Measurements from ENCODE around the gene PTPRD.

Gene PTPRD

GRCh38 chr9:8332871-8333270, 2279.9 kb downstream of the PTPRD start:
- no peak for DNase-seq

DNA sequence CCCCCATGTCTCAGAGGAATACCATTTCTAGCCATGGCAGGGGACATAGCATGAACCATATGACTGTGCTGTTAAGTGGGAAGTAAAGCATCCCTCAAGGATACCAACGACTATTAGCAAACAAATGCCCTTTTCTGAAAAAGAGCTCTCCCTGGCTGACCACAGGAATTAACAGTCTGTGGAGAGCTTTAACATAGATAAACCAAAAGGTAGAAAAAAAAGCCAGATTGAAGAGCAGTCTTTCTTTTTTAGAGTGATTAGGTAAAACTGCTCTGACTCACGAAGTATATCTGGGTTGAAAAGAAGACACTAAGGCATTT, 2280.5 kb downstream of the PTPRD start:
- no peak for DNase-seq

GRCh38 chr9:8331507-8332330, 2281.1 kb downstream of the PTPRD start:
- no peak for DNase-seq

GRCh38 chr9:8329561-8330283, 2283.1 kb downstream of the PTPRD start:
- DNase-seq = no peak

- DNase-seq = no peak
Observed at GRCh38 chr9:8315211-8315610, 2297.6 kb downstream of the PTPRD start.

GRCh38 chr9:8309258-8309657, 2303.5 kb downstream of the PTPRD start:
- no peak for DNase-seq

- DNase-seq = no peak
Observed at GRCh38 chr9:8304720-8305119, 2308.1 kb downstream of the PTPRD start.

- DNase-seq = no peak
Observed at GRCh38 chr9:8301296-8301695, 2311.5 kb downstream of the PTPRD start.

DNA sequence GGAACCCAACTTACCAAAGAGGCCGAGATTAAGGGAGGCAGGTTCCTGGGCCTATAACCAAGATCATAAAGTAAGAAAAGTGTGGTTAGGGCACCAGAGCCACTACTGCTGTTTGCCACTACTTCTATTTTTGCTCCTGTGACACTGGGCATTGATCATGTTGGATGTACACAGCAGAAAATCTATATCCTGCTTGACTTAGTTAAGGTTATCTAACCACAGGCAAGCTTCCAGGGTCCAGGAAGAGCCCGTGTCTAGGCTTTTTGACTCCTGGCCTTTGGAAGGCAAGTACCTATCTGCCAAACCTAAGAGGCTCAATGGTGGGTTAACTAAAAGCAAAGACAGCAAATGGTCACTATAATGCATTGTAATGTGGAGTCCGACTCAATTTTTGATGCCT, 2315.8 kb downstream of the PTPRD start:
- no peak for DNase-seq

GRCh38 chr9:8292657-8293056, 2320.1 kb downstream of the PTPRD start:
- DNase-seq = no peak

- DNase-seq = no peak
Observed at GRCh38 chr9:8289681-8290080, 2323.1 kb downstream of the PTPRD start.

DNA sequence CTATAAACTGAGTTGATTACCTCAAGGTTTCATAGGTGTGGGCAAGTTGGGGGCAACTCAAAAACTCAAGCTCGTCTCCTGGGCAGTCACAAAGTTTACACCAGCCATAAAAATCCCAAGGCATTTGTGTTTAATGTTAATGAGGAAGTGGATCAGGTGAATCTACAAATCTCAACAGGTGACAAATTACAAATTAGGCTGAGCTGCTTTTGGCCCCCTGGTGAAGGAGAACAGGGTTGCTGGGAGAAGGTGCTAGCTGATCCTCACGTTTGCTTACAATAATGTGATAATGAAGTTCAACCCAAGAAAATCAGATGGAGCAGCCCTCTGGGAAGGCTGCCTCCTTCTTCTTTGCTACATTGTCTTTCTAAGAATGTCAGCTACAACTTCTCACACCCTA, 2324.8 kb downstream of the PTPRD start:
- DNase-seq = no peak

- no peak for DNase-seq
Observed at GRCh38 chr9:8287501-8287900, 2325.3 kb downstream of the PTPRD start.

- no peak for DNase-seq
Observed at GRCh38 chr9:8284884-8285283, 2327.9 kb downstream of the PTPRD start.

GRCh38 chr9:8282535-8282934, 2330.3 kb downstream of the PTPRD start:
- DNase-seq = no peak

- DNase-seq = no peak
Observed at GRCh38 chr9:8280811-8281210, 2332.0 kb downstream of the PTPRD start.

GRCh38 chr9:8278048-8278447, 2334.8 kb downstream of the PTPRD start:
- DNase-seq = no peak

GRCh38 chr9:8270235-8270634, 2342.6 kb downstream of the PTPRD start:
- DNase-seq = no peak

DNA sequence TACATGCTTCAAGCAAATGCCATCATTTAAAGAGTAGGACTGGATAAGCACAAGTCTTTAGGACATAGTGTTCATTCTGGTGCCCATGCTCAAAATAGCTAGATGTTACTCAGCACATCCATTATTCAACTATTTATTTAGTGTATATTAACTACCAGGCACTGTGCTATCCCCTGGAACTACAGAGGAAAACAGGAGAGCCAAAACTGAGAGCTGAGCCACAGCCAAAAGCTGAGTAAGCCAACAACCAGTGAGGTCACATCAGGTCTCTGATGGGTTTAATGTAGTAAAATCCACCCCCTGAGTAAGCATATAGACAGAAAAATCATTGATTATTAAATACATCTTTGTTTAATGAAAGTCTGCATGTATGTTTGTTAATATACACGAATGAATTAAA, 2343.9 kb downstream of the PTPRD start:
- DNase-seq = no peak

DNA sequence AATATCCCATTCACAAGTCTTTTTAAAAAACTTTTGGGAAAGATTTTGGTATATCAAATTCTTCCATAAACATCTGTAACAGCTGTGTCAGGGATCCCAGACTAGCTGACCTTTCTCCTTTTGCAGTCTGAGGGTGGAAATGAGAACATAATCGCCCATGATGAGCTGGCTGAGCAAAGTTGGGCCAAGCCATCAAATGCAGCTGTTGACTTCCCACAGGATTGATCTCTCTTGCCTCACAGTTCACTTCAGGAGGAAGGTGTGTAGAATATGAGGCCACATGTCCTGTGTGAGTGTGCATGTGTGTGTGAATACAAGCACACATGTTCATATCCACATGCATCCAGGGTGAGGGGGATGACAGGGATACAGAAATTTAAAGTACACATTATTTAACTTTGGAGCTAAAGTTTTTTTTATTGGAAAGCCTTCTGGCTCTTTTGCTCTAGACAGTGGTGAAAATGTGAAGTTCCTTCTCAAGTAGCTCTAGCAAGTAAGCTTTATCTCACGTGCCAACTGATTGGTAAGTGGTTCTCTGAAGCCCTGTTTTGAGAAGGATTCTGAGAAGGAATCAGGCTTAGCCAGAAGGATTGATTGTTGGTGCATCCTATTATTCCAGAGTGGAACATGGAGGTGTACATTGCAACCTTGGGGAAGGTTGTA, 2344.5 kb downstream of the PTPRD start:
- no peak for DNase-seq

GRCh38 chr9:8267636-8268035, 2345.2 kb downstream of the PTPRD start:
- DNase-seq = no peak

- no peak for DNase-seq
Observed at GRCh38 chr9:8266861-8267260, 2345.9 kb downstream of the PTPRD start.

GRCh38 chr9:8265281-8265680, 2347.5 kb downstream of the PTPRD start:
- no peak for DNase-seq

Measured in EL (cell line).